Neural cell (in vitro differentiated cells): Measurements from ENCODE around the gene KCNS1. TPM values are rescaled to one million over a fixed set of nuclear protein-coding genes. Genes with fewer than 3 reads are reported as not detected.

ENCODE experiments used
- H2AFZ ChIP-seq: fragments of 200-600, 300-800 bp; sonication (generic), shearing (Covaris generic); 2 replicates; pipeline ENCODE4 v1.6.0; 2014; ENCODE audit warnings: low read depth, mild to moderate bottlenecking, antibody characterized with exemption, low read length, moderate library complexity
- H3F3A ChIP-seq: fragments of 200-600 bp; shearing (Covaris generic); 2 replicates; pipeline ENCODE4 v1.6.1; 2016; ENCODE audit warnings: mild to moderate bottlenecking, moderate library complexity, mixed read lengths, antibody characterized with exemption, low read length; ENCODE audit not compliant: insufficient read depth, poor library complexity, severe bottlenecking
- H3K27ac ChIP-seq: fragments of 200-600, 300-800 bp; sonication (generic), shearing (Covaris generic); 2 replicates; pipeline ENCODE4 v1.5.1; 2014; ENCODE audit warnings: mild to moderate bottlenecking, low read length, moderate library complexity
- H3K27me3 ChIP-seq: fragments of 300-800, 200-600 bp; sonication (generic), shearing (Covaris generic); 2 replicates; pipeline ENCODE4 v1.6.0; 2014; ENCODE audit warnings: mild to moderate bottlenecking, low read depth, low read length, moderate library complexity; ENCODE audit not compliant: insufficient read depth
- H3K36me3 ChIP-seq: fragments of 300-800, 200-600 bp; sonication (generic), shearing (Covaris generic); 2 replicates; pipeline ENCODE4 v1.5.1; 2014; ENCODE audit warnings: mild to moderate bottlenecking, antibody characterized with exemption, low read length, moderate library complexity; ENCODE audit not compliant: insufficient read depth
- H3K4me2 ChIP-seq: fragments of 300-800, 200-600 bp; sonication (generic), shearing (Covaris generic); 2 replicates; pipeline ENCODE4 v1.6.0; 2014; ENCODE audit warnings: mild to moderate bottlenecking, low read length
- H3K4me3 ChIP-seq: fragments of 300-800, 200-600 bp; sonication (generic), shearing (Covaris generic); 2 replicates; pipeline ENCODE4 v1.5.1; 2014; ENCODE audit warnings: mild to moderate bottlenecking, low read length, moderate library complexity
- H3K79me2 ChIP-seq: fragments of 200-600 bp; shearing (Covaris generic); replicated peaks from 2 replicates; pipeline ENCODE4 v1.6.0; 2014; ENCODE audit warnings: mild to moderate bottlenecking, low read length, moderate library complexity; ENCODE audit not compliant: insufficient read depth
- H3K9ac ChIP-seq: fragments of 300-800, 200-600 bp; sonication (generic), shearing (Covaris generic); 2 replicates; pipeline ENCODE4 v1.6.1; 2016; ENCODE audit warnings: mild to moderate bottlenecking, low read length, mixed read lengths
- H3K9me2 ChIP-seq: fragments of 200-600 bp; shearing (Covaris generic); 2 replicates; pipeline ENCODE4 v1.6.1; 2016; ENCODE audit warnings: mild to moderate bottlenecking, low read length, mixed read lengths; ENCODE audit not compliant: insufficient read depth
- H3K9me3 ChIP-seq: fragments of 200-600, 300-800 bp; sonication (generic), shearing (Covaris generic); 2 replicates; pipeline ENCODE4 v1.6.1; 2016; ENCODE audit warnings: mild to moderate bottlenecking, mixed run types, low read length, moderate library complexity, mixed read lengths
- H4K20me1 ChIP-seq: fragments of 200-600 bp; shearing (Covaris generic); 2 replicates; pipeline ENCODE4 v1.6.1; 2016; ENCODE audit warnings: mild to moderate bottlenecking, mixed run types; ENCODE audit not compliant: insufficient read depth
- EP300 ChIP-seq: fragments of 450-650 bp; conservative IDR thresholded peaks from 2 replicates; pipeline ENCODE4 v1.6.1; 2014; ENCODE audit warnings: antibody characterized with exemption, mild to moderate bottlenecking, moderate library complexity; ENCODE audit not compliant: poor library complexity, severe bottlenecking
- EZH2 ChIP-seq: fragments of 200-600, 300-800 bp; shearing (Covaris generic), sonication (generic); IDR thresholded peaks from 2 replicates; pipeline ENCODE4 v1.6.1; 2014; ENCODE audit warnings: antibody characterized with exemption, low read length, borderline replicate concordance, mild to moderate bottlenecking; ENCODE audit not compliant: insufficient read depth, poor library complexity, severe bottlenecking
- MXI1 ChIP-seq: fragments of 450-650 bp; conservative IDR thresholded peaks from 2 replicates; pipeline ENCODE4 v1.6.1; 2014; ENCODE audit warnings: antibody characterized with exemption, mild to moderate bottlenecking; ENCODE audit not compliant: poor library complexity, severe bottlenecking
- POLR2AphosphoS5 ChIP-seq: IDR thresholded peaks from 2 replicates; pipeline ENCODE4 v1.6.1; 2012
- RAD21 ChIP-seq: fragments of 450-650 bp; conservative IDR thresholded peaks from 2 replicates; pipeline ENCODE4 v1.6.1; 2014; ENCODE audit warnings: antibody characterized with exemption, mild to moderate bottlenecking, moderate library complexity
- SMC3 ChIP-seq: fragments of 450-650 bp; conservative IDR thresholded peaks from 2 replicates; pipeline ENCODE4 v1.6.1; 2014; ENCODE audit warnings: antibody characterized with exemption, mild to moderate bottlenecking, moderate library complexity; ENCODE audit not compliant: poor library complexity
- TAF1 ChIP-seq: IDR thresholded peaks from 2 replicates; pipeline ENCODE4 v1.6.1; 2012; ENCODE audit warnings: low read depth
- polyA plus RNA-seq: library from polyadenylated mRNA; depleted of rRNA; stranded (reverse); fragments of >200 nt; gene quantifications from 2 replicates; pipeline ENCODE4 v1.2.3, GENCODE V29; 2014
- TF ChIP-seq, protein P1 (sequence below): IDR thresholded peaks from 2 replicates; pipeline ENCODE4 v1.6.1; 2012; ENCODE audit warnings: borderline replicate concordance
- TF ChIP-seq, protein P2 (sequence below): fragments of 450-650 bp; IDR thresholded peaks from 2 replicates; pipeline ENCODE4 v1.5.1; 2014; ENCODE audit warnings: antibody characterized with exemption, mild to moderate bottlenecking, moderate library complexity; ENCODE audit not compliant: poor library complexity, severe bottlenecking

KCNS1 gene
- polyA plus RNA-seq, 1 donor from 2014 or later, result not detected

DNA sequence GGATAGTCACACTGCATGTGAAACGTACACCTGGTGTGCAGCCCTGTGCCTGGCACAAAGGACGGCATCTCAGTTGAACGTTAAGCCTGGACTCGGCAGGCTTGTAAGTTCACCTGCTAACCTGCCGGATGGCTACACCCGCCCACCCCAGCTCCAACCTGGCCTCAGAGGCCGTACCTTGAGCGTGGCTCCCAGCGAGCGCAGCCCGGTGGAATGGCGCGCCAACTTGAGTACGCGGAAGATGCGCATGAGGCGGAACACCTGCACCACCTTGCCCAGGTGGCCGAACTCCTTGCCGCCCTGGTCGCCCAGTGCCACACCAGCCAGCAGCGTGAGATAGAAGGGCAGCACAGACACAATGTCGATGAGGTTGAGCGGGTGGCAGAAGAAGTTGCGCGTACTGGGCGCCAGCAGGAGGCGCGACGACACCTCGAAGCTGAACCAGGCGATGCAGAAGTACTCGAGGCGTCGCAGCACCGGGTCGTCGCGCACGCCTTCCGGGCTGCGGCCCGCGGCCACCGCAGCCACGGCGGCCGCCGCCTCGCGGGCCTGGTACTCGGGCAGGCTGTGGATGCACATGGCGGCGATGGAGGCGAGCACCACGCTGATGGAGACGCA is 3.3 kb downstream of the KCNS1 start:
- H3K27me3 ChIP-seq, result peaks cover 29% of the 10 kb centered on the region
- H3K9ac ChIP-seq, result no peak overlapping the region
- no peak overlapping the region for H2AFZ ChIP-seq
- no peaks in the 10 kb centered on the region for H3K9me2 ChIP-seq
- no peaks in the 10 kb centered on the region for H3K79me2 ChIP-seq
- no peaks in the 10 kb centered on the region for H3F3A ChIP-seq
- no peaks in the 10 kb centered on the region for H4K20me1 ChIP-seq
- no peak overlapping the region for H3K4me3 ChIP-seq
- no peak overlapping the region for H3K27ac ChIP-seq
- no peaks in the 10 kb centered on the region for H3K9me3 ChIP-seq
- TF ChIP-seq MXI1 (no peak), EP300 (no peak), TAF1 (no peak), RAD21 (no peak), SMC3 (no peak), EZH2 (no peak), POLR2AphosphoS5 (no peak)
- TF ChIP-seq, protein P1, sequence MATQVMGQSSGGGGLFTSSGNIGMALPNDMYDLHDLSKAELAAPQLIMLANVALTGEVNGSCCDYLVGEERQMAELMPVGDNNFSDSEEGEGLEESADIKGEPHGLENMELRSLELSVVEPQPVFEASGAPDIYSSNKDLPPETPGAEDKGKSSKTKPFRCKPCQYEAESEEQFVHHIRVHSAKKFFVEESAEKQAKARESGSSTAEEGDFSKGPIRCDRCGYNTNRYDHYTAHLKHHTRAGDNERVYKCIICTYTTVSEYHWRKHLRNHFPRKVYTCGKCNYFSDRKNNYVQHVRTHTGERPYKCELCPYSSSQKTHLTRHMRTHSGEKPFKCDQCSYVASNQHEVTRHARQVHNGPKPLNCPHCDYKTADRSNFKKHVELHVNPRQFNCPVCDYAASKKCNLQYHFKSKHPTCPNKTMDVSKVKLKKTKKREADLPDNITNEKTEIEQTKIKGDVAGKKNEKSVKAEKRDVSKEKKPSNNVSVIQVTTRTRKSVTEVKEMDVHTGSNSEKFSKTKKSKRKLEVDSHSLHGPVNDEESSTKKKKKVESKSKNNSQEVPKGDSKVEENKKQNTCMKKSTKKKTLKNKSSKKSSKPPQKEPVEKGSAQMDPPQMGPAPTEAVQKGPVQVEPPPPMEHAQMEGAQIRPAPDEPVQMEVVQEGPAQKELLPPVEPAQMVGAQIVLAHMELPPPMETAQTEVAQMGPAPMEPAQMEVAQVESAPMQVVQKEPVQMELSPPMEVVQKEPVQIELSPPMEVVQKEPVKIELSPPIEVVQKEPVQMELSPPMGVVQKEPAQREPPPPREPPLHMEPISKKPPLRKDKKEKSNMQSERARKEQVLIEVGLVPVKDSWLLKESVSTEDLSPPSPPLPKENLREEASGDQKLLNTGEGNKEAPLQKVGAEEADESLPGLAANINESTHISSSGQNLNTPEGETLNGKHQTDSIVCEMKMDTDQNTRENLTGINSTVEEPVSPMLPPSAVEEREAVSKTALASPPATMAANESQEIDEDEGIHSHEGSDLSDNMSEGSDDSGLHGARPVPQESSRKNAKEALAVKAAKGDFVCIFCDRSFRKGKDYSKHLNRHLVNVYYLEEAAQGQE, result no peak
- TF ChIP-seq, protein P2, sequence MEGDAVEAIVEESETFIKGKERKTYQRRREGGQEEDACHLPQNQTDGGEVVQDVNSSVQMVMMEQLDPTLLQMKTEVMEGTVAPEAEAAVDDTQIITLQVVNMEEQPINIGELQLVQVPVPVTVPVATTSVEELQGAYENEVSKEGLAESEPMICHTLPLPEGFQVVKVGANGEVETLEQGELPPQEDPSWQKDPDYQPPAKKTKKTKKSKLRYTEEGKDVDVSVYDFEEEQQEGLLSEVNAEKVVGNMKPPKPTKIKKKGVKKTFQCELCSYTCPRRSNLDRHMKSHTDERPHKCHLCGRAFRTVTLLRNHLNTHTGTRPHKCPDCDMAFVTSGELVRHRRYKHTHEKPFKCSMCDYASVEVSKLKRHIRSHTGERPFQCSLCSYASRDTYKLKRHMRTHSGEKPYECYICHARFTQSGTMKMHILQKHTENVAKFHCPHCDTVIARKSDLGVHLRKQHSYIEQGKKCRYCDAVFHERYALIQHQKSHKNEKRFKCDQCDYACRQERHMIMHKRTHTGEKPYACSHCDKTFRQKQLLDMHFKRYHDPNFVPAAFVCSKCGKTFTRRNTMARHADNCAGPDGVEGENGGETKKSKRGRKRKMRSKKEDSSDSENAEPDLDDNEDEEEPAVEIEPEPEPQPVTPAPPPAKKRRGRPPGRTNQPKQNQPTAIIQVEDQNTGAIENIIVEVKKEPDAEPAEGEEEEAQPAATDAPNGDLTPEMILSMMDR, result no peak
- no peak overlapping the region for H3K4me2 ChIP-seq
- no peaks in the 10 kb centered on the region for H3K36me3 ChIP-seq

DNA sequence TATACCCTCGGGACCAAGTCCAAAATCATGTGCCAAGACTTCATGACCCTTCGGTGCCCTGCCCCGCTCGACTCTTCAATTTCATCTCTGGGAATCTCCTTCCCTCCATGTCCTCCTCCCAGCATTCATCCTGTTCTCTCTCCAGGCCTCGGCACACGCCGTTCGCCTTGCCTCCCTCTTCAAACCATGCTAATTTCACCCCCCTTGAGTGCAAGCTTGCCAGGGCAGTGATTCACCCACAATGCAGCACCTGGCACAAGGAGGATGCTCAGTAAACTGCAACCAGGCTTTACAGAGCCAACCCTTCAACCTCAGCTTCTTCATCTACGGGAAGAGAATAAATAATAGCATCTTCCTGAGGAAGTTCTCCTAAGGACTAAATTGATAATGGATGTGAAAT is 4.1 kb downstream of the KCNS1 start:
- Histone ChIP-seq H3K27ac (no peak overlapping the region), H3F3A (no peaks in the 10 kb centered on the region), H3K27me3 (peaks cover 29% of the 10 kb centered on the region), H3K4me2 (no peak overlapping the region), H3K9me3 (no peaks in the 10 kb centered on the region), H3K9ac (no peak overlapping the region), H2AFZ (no peak overlapping the region), H3K79me2 (no peaks in the 10 kb centered on the region), H3K9me2 (no peaks in the 10 kb centered on the region), H3K4me3 (no peak overlapping the region), H4K20me1 (no peaks in the 10 kb centered on the region), H3K36me3 (no peaks in the 10 kb centered on the region)
- TF ChIP-seq EZH2, result no peak

DNA sequence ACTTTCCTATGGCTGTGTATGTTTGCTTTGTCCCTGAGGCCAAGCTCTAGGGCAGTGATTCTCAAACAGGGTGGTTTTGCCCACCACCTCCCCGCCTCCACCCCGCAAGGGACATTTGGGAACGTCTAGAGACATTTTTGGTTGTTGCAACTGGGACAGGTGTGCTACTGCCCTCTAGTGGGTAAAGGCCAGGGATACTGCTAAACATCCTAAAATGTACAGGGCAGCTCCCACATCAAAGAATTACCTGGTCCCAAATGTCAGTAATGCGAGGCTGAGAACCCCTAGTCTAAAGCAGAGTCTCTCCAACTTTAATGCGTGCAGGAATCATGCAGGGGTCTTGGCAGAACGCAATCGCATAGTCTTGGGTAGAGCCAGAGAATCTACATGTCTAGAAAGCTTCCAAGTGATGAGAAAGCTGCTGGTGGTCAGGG is 5.1 kb downstream of the KCNS1 start:
- Histone ChIP-seq H3K4me2 (no peak overlapping the region), H3K27me3 (peaks cover 23% of the 10 kb centered on the region), H2AFZ (no peak overlapping the region), H3K9ac (no peak overlapping the region), H3K79me2 (no peaks in the 10 kb centered on the region), H3K36me3 (no peaks in the 10 kb centered on the region), H3K27ac (no peak overlapping the region), H3F3A (no peaks in the 10 kb centered on the region), H3K9me3 (no peaks in the 10 kb centered on the region), H3K9me2 (no peaks in the 10 kb centered on the region), H3K4me3 (no peak overlapping the region), H4K20me1 (no peaks in the 10 kb centered on the region)
- TF ChIP-seq, protein P1, result no peak
- TF ChIP-seq MXI1 (no peak), EZH2 (no peak), TAF1 (no peak), POLR2AphosphoS5 (no peak), RAD21 (no peak), SMC3 (no peak), EP300 (no peak)
- TF ChIP-seq, protein P2, result no peak
